Neuronal stem cell (in vitro differentiated cells): ENCODE measurements around the gene ABCC5.

Source experiments
- DNase-seq: peaks from one replicate; pipeline ENCODE4 v3.0.0-alpha.2; 2013; ENCODE audit warnings: low spot score
- H2AFZ ChIP-seq: one replicate; pipeline ENCODE4 v1.6.1; 2013; ENCODE audit warnings: mild to moderate bottlenecking, low read length, inconsistent platforms
- H2AK5ac ChIP-seq: 2 replicates; pipeline ENCODE4 v1.6.1; 2013; ENCODE audit warnings: low read depth, mild to moderate bottlenecking, inconsistent platforms, low read length, moderate library complexity, mixed read lengths
- H2BK120ac ChIP-seq: 2 replicates; pipeline ENCODE4 v1.6.1; 2013; ENCODE audit warnings: low read depth, mild to moderate bottlenecking, inconsistent platforms, low read length, moderate library complexity, mixed read lengths
- H2BK12ac ChIP-seq: one replicate; pipeline ENCODE4 v1.6.1; 2013; ENCODE audit warnings: low read length, inconsistent platforms
- H2BK15ac ChIP-seq: 2 replicates; pipeline ENCODE4 v1.6.1; 2013; ENCODE audit warnings: mild to moderate bottlenecking, low read length, inconsistent platforms, mixed read lengths
- H2BK5ac ChIP-seq: one replicate; pipeline ENCODE4 v1.6.1; 2013; ENCODE audit warnings: inconsistent platforms, mild to moderate bottlenecking, low read length, moderate library complexity
- H3K14ac ChIP-seq: one replicate; pipeline ENCODE4 v1.6.1; 2013; ENCODE audit warnings: low read length, inconsistent platforms
- H3K18ac ChIP-seq: 2 replicates; pipeline ENCODE4 v1.6.1; 2013; ENCODE audit warnings: low read length, inconsistent platforms
- H3K23ac ChIP-seq: 2 replicates; pipeline ENCODE4 v1.6.1; 2013; ENCODE audit warnings: low read depth, mild to moderate bottlenecking, mixed read lengths, low read length, inconsistent platforms; ENCODE audit not compliant: poor library complexity
- H3K27ac ChIP-seq: replicated peaks from 3 replicates; pipeline ENCODE4 v1.5.1; 2013; ENCODE audit warnings: low read length, inconsistent platforms
- H3K27me3 ChIP-seq, 3 experiments: 2 replicates each; pipeline ENCODE4 v1.6.1; 2013; ENCODE audit warnings: low read length in 3 of 3, mild to moderate bottlenecking in 2 of 3, inconsistent platforms in 1 of 3, low read depth in 1 of 3, mixed read lengths in 1 of 3, moderate library complexity in 1 of 3; ENCODE audit not compliant: control insufficient read depth in 3 of 3, insufficient read depth in 3 of 3
- H3K36me3 ChIP-seq, 2 donors: replicated peaks in 1 of 2; 2 replicates each; pipeline ENCODE4 v1.6.1; 2013; ENCODE audit warnings: low read length in 2 of 2; ENCODE audit not compliant: control insufficient read depth in 2 of 2, insufficient read depth in 2 of 2
- H3K4ac ChIP-seq: 2 replicates; pipeline ENCODE4 v1.6.1; 2013; ENCODE audit warnings: inconsistent platforms, mild to moderate bottlenecking, low read length, moderate library complexity
- H3K4me1 ChIP-seq, 2 donors: 1 replicate in 1 of 2; 2 replicates in 1 of 2; pipeline ENCODE4 v1.6.1; 2013; ENCODE audit warnings: low read length in 2 of 2, low read depth in 1 of 2; ENCODE audit not compliant: control insufficient read depth in 2 of 2, insufficient read depth in 1 of 2
- H3K4me2 ChIP-seq: one replicate; pipeline ENCODE4 v1.6.1; 2013; ENCODE audit warnings: mild to moderate bottlenecking, low read length, inconsistent platforms; ENCODE audit not compliant: insufficient read depth, poor library complexity, severe bottlenecking
- H3K4me3 ChIP-seq, 2 donors: 2 replicates each; pipeline ENCODE4 v1.5.1; 2013; ENCODE audit warnings: low read length in 2 of 2, mild to moderate bottlenecking in 2 of 2, inconsistent platforms in 1 of 2, moderate library complexity in 1 of 2
- H3K79me1 ChIP-seq: one replicate; pipeline ENCODE4 v1.6.1; 2013; ENCODE audit warnings: low read depth, mild to moderate bottlenecking, inconsistent platforms, low read length, moderate library complexity
- H3K9ac ChIP-seq: one replicate; pipeline ENCODE4 v1.6.1; 2013; ENCODE audit warnings: mild to moderate bottlenecking, low read depth, low read length, inconsistent platforms; ENCODE audit not compliant: poor library complexity
- H3K9me3 ChIP-seq, 2 donors: replicated peaks in 1 of 2; 2 replicates each; pipeline versions ENCODE3 to v1.6.1; 2013; ENCODE audit warnings: low read length in 2 of 2, mild to moderate bottlenecking in 2 of 2, inconsistent platforms in 1 of 2, low read depth in 1 of 2, mixed read lengths in 1 of 2, moderate library complexity in 1 of 2; ENCODE audit not compliant: control insufficient read depth in 2 of 2, insufficient read depth in 1 of 2
- H4K8ac ChIP-seq: one replicate; pipeline ENCODE4 v1.6.1; 2013; ENCODE audit warnings: low read depth, mild to moderate bottlenecking, inconsistent platforms, low read length, moderate library complexity
- H4K91ac ChIP-seq: one replicate; pipeline ENCODE4 v1.6.1; 2013; ENCODE audit warnings: low read length, low read depth, mild to moderate bottlenecking, inconsistent platforms; ENCODE audit not compliant: poor library complexity
- WGBS, 2 donors: extraction: QIAGEN DNeasy Blood & Tissue Kit; methylation state at CpG; one replicate each; pipeline ENCODE4 v1.1.7; 2013; ENCODE audit warnings: missing lambda C conversion rate in 2 of 2, mixed read lengths in 1 of 2; ENCODE audit not compliant: insufficient read length in 2 of 2, insufficient replicate concordance in 1 of 2; ENCODE audit errors: extremely low coverage in 2 of 2; 5-methylcytosine and 5-hydroxymethylcytosine counted together

Gene ABCC5

GRCh38 chr3:183975981-183976662 is 41.6 kb downstream of the ABCC5 start:
- H3K23ac ChIP-seq, result no peak overlapping the region
- H3K18ac ChIP-seq, result no peak overlapping the region
- H3K9me3 ChIP-seq, result no peaks in the 10 kb centered on the region
- no peaks in the 10 kb centered on the region for H3K79me1 ChIP-seq
- H3K36me3 ChIP-seq, result peaks cover 8 to 25% of the 10 kb centered on the region in 2 donors
- no peak overlapping the region for H3K4me2 ChIP-seq
- H3K9ac ChIP-seq, result no peak overlapping the region
- no peak overlapping the region for H2BK12ac ChIP-seq
- H2BK15ac ChIP-seq, result no peak overlapping the region
- H4K8ac ChIP-seq, result no peak overlapping the region
- no CpG with 5 or more reads among the region's 10 CpGs for WGBS, 2 donors
- no peaks in the 10 kb centered on the region for H3K27me3 ChIP-seq
- no peak overlapping the region for H3K4me3 ChIP-seq
- H3K4ac ChIP-seq, result no peak overlapping the region
- no peak overlapping the region for H2AFZ ChIP-seq
- no peaks in the 10 kb centered on the region for H3K4me1 ChIP-seq
- no peak overlapping the region for H3K14ac ChIP-seq
- no peak overlapping the region for H2BK120ac ChIP-seq
- H4K91ac ChIP-seq, result no peak overlapping the region
- H2BK5ac ChIP-seq, result no peak overlapping the region
- no peak overlapping the region for H3K27ac ChIP-seq
- DNase-seq, result no peak
- H2AK5ac ChIP-seq, result no peak overlapping the region

- no peaks in the 10 kb centered on the region for H3K79me1 ChIP-seq
- H2BK120ac ChIP-seq, result no peak overlapping the region
- no peak overlapping the region for H3K14ac ChIP-seq
- no peak overlapping the region for H4K8ac ChIP-seq
- no peak for DNase-seq
- H3K4me3 ChIP-seq, result no peak overlapping the region
- no peak overlapping the region for H3K18ac ChIP-seq
- H3K27me3 ChIP-seq, result no peaks in the 10 kb centered on the region
- no peak overlapping the region for H2BK15ac ChIP-seq
- H3K4ac ChIP-seq, result no peak overlapping the region
- no peak overlapping the region for H2BK5ac ChIP-seq
- no peaks in the 10 kb centered on the region for H3K9me3 ChIP-seq
- no peak overlapping the region for H4K91ac ChIP-seq
- peaks cover 14 to 73% of the 10 kb centered on the region in 2 donors for H3K36me3 ChIP-seq
- H3K4me1 ChIP-seq, result no peaks in the 10 kb centered on the region
- no peak overlapping the region for H2AK5ac ChIP-seq
- H3K9ac ChIP-seq, result no peak overlapping the region
- no peak overlapping the region for H3K4me2 ChIP-seq
- H3K27ac ChIP-seq, result no peak overlapping the region
- H3K23ac ChIP-seq, result no peak overlapping the region
- no peak overlapping the region for H2AFZ ChIP-seq
- no peak overlapping the region for H2BK12ac ChIP-seq
- no CpG with 5 or more reads among the region's 4 CpGs for WGBS, 2 donors
Observed at GRCh38 chr3:183968666-183969245, 48.9 kb downstream of the ABCC5 start.

- Histone ChIP-seq H3K27me3 (no peaks in the 10 kb centered on the region), H4K91ac (no peak overlapping the region), H3K9me3 (no peaks in the 10 kb centered on the region), H3K79me1 (no peaks in the 10 kb centered on the region), H3K4me3 (no peak overlapping the region), H2AFZ (no peak overlapping the region), H3K4me2 (no peak overlapping the region), H2AK5ac (no peak overlapping the region), H3K36me3 (peaks cover 16 to 84% of the 10 kb centered on the region in 2 donors), H3K23ac (no peak overlapping the region), H2BK5ac (no peak overlapping the region), H3K18ac (no peak overlapping the region), H2BK15ac (no peak overlapping the region), H2BK12ac (no peak overlapping the region), H4K8ac (no peak overlapping the region), H3K9ac (no peak overlapping the region), H3K4me1 (no peaks in the 10 kb centered on the region), H2BK120ac (no peak overlapping the region), H3K27ac (no peak overlapping the region), H3K4ac (no peak overlapping the region), H3K14ac (no peak overlapping the region)
- WGBS, 2 donors, result no CpG with 5 or more reads among the region's 3 CpGs
- DNase-seq, result no peak
Observed at GRCh38 chr3:183967693-183968092, 50.0 kb downstream of the ABCC5 start.

GRCh38 chr3:183966361-183966791 is 51.3 kb downstream of the ABCC5 start:
- H3K4me3 ChIP-seq, result no peak overlapping the region
- H3K36me3 ChIP-seq, result peaks cover 14 to 79% of the 10 kb centered on the region in 2 donors
- H2AFZ ChIP-seq, result no peak overlapping the region
- H3K4me1 ChIP-seq, result no peaks in the 10 kb centered on the region
- H3K4ac ChIP-seq, result no peak overlapping the region
- H3K27me3 ChIP-seq, result no peaks in the 10 kb centered on the region
- DNase-seq, result no peak
- no peak overlapping the region for H3K23ac ChIP-seq
- H4K8ac ChIP-seq, result no peak overlapping the region
- H2BK5ac ChIP-seq, result no peak overlapping the region
- no peak overlapping the region for H3K4me2 ChIP-seq
- H3K18ac ChIP-seq, result no peak overlapping the region
- H2BK120ac ChIP-seq, result no peak overlapping the region
- no peak overlapping the region for H3K9ac ChIP-seq
- H2AK5ac ChIP-seq, result no peak overlapping the region
- no CpG with 5 or more reads among the region's 4 CpGs for WGBS, 2 donors
- no peak overlapping the region for H4K91ac ChIP-seq
- H3K79me1 ChIP-seq, result no peaks in the 10 kb centered on the region
- H3K14ac ChIP-seq, result no peak overlapping the region
- no peak overlapping the region for H2BK15ac ChIP-seq
- H3K9me3 ChIP-seq, result no peaks in the 10 kb centered on the region
- no peak overlapping the region for H2BK12ac ChIP-seq
- no peak overlapping the region for H3K27ac ChIP-seq
